Measurements from ENCODE around the gene AKT2.

DNA sequence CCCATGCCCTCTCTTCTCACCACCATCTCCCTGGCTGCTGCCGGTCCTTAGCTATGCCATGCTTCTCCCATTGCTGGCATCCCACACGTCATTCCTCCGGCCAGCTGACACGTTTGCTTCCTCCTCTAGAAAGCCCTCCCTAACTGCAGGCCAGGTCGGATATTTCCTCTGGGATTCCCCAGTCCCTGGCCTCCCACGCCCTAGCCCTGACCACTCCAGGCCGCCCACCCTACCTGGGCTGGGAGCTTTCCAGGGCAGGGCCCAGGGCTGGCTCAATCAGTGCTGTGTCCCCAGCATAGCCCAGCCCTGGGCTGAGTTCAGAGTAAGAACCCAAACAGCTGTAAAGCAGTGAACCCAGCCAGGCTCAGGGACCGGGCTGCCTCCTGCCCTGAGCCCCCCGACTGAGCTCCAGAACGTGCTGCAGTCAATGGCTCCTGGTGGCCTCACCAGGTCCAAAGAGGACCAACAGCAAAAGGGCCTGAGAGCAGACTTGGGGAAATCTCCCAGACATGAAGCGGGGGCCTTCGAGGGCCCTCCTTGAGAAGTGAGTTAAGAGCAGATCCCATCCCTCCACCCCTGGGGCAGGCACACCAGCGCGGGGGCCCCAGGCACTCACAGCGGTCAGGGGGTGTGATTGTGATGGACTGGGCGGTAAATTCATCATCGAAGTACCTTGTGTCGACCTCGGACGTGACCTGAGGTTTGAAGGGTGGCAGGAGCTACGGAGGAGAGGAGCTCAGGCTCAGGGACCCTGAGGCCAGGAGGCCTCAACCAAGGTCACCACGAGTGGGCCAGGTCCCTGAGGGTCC, 50.5 kb downstream of the AKT2 start:
- TF ChIP-seq, protein P1, sequence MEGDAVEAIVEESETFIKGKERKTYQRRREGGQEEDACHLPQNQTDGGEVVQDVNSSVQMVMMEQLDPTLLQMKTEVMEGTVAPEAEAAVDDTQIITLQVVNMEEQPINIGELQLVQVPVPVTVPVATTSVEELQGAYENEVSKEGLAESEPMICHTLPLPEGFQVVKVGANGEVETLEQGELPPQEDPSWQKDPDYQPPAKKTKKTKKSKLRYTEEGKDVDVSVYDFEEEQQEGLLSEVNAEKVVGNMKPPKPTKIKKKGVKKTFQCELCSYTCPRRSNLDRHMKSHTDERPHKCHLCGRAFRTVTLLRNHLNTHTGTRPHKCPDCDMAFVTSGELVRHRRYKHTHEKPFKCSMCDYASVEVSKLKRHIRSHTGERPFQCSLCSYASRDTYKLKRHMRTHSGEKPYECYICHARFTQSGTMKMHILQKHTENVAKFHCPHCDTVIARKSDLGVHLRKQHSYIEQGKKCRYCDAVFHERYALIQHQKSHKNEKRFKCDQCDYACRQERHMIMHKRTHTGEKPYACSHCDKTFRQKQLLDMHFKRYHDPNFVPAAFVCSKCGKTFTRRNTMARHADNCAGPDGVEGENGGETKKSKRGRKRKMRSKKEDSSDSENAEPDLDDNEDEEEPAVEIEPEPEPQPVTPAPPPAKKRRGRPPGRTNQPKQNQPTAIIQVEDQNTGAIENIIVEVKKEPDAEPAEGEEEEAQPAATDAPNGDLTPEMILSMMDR (conservative IDR thresholded peaks at IDR 0.05; ENCODE audit: low read length) = no peak
- TF ChIP-seq EZH2phosphoT487 (IDR thresholded peaks at IDR 0.05; ENCODE audit: borderline replicate concordance) = no peak

Data from Loucy (cell line).